NCI-H1436 treated with DMSO at 0.1 percent for 48 hours (cell line): ENCODE measurements around the gene DERL3.

Source experiments
- DNase-seq: peaks from one replicate; lab custom pipeline; 2025; lab: John Stamatoyannopoulos, UW

The DERL3 gene

DNA sequence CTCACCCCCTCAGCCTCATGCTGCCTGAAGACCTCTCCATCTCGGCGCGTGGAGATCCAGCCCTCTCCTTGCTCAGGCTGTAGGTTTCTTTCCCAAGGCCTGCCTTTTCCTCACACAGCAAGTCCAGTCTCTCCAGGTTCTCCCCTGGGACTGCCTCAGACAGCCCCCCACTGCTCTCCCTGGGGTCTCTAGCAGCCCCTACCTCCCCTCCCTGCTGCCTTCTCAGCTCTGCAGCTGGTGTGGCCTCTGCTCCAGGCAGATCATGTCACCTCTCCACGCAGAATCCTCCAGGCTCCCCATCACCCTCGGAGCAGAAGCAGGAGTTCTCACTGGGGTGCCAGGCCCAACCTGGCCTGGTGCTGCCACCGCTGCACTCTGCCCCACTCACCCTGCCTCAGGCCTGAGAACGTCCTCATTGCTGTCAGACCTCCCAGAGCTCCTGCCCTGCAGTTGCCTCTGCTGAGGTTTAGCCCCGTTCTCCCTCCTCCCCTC lies 36.9 kb downstream of the DERL3 start:
- no peak for DNase-seq

DNA sequence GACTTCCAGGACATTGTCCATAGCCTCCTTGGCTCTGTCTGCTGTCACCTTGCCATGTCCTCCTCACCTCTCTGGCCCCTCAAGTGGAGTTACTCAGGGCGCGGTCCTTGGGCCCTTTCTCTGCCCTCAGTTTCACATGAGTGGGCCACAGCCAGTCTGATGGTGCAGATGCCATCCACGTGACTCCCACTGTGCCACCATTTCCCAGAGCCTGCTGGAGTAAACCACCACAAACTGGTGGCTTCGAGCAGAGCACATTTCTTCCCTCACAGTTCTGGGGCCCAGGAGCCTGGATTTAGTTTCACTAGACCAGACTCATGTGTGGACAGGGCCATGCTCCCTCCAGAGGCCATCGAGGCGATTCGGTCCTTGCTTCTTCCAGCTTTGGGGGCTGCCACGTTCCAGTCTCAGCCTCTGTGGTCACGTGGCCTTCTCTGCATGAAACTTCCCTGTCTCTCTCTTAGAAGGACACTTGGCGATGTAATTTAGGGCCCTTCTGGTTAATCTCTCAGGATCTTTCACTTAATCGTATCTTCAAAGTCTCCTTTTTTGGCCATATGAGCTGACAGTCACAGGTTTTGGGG lies 37.5 kb downstream of the DERL3 start:
- no peak for DNase-seq

DNA sequence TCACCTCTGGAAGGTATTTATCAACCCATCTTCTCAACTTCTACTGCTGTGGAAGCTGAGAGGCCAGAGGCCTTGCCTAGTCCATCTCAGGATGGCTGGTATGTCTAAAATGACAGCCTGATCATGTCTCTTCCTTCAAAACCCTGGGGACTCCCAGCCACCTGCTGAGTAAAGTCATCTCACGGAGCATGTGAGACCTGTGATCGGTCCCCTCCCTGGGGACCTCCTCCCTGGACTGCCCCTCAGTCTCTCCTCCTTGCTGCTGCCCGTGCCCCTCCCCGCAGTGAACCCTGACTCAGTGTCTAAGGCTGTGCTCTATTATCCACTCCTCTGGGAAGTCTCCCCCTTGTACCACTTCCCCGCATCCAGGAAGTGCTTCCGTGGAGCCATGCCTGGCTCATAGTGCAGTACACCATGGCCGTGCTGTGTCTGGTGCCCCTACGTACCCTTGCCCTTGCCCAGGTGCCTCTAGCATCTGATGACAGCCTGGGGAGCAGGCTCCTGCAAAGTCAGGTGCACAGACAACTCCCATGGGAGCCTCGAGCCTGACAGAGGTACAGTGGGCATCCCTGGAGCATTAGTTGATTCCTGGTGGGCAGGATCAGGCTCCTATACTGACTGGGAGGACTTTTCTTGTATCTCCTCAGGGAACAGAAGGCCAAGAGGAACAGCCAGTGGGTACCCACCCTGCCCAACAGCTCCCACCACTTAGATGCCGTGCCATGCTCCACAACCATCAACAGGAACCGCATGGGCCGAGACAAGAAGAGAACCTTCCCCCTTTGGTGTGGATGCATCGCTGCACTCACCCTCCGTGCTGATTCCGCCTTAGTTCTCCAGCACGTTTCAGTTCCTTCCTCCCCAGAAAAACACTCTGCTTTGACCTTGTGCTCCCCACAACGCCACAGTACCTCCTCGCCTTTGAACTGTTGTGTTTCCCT lies 38.2 kb downstream of the DERL3 start:
- no peak for DNase-seq

DNA sequence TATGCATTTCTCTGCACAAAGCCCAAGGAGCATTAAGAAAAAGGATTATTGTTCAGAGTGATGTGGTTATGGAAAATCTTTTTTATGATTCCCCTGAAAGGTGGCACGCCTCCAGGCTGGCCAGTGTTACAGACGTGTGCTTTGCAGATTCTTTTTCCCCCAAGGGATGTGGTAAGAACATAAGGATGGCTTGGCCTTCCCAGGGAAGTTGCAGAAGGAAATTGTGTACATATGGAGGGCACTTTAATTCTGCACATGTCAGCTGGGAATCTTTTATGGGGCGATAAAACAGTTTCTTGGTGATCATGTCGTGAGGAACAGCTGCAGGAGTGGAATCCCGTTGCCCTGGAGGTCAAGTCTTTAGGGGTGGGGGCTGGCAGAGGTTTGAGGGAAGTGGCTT lies 42.3 kb downstream of the DERL3 start:
- no peak for DNase-seq

DNA sequence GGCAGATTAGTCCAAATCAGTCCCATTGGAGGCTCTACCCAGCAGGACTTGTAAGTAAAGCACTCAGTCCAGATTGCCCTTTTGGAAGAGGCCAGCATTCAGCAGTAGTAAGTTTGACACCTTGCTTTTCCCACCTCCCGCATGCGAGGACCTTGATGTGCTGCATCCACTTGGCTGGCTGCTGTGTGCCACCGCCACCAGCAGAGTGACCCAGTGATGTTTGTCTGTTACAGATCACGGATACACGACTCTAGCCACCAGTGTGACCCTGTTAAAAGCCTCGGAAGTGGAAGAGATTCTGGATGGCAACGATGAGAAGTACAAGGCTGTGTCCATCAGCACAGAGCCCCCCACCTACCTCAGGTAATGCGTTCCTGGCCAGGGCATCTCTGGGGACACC lies 45.5 kb downstream of the DERL3 start:
- DNase-seq = no peak

DNA sequence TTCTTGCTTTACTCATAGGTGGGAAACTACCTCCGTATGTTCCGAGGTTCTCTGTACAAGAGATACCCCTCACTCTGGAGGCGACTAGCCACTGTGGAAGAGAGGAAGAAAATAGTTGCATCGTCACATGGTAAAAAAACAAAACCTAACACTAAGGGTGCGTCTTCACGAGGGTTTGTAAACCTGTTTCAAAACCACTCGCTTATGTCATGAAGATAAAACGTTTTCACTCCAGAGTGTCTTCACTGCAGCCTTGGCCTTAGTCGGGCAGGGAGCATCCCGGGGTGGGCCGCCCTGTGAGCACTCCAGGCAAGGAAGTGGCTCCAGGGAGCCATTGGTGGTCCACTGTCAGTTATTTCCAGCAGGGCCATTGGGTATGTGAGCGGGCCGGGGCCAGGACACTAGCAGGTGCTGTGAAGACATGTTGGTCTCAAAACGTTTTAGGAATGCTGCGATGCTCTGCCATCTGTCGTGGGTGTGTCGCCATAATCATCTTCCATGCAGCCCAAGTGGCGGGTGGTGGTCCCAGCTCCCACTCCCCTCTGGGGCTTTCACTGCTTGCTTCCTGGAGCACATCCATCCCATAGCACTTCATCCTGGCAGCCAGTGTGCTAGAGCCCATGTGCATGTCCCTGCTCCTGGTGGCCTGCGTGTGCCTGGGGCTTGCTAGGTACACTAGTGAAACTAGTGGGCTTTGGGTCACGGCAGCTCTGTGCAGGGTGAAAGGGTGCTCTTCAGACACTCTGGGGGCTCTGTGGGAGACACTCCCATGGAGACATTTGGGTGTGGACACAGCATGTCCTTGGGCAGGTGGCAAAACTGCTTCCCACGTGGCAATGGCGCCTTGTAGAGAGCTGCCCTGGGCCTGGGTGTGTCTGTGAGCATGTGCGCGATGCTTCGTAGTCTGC lies 46.8 kb downstream of the DERL3 start:
- DNase-seq = no peak

DNA sequence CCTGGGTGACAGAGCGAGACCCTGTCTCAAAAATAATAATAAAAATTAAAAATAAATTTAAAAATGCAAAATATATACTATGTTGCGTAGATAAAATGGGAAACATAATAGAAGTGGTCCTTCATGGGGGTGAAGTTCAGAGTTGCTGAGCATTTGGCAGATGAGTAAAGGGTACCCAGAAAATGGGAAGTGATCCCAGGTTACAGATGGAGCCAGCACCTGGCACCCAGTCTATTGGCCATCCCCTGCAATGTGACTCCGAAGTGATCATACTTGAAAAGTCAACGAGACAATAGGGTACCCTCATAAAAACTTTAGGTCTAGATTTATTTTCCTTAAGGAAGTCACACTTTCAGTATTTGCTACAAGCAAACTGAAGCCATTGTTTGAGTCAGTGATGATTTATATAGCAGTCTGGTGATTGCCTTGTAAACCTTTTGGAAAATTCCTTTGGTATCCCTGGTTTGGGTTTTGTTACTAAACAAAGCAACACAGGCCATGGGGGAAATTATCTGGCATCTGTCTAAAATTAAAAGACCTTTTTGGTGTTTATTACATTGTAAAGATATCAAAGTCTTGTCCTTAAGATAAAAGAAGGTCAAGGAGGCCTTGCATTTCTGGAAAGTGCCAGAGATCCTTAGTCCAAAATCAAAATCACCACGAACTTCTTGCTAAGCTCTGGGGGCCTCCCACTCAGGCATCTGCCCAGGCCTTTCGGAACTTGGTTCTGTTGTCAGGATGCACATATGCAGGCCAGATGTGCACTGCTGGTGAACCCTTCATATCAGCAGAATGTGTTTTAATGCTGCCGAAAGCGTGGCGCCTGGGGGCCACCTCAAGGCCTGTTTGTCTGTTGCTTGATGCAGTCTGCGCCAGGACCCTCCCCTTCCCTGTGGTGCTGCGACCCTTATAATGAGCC lies 47.7 kb downstream of the DERL3 start:
- DNase-seq = no peak

DNA sequence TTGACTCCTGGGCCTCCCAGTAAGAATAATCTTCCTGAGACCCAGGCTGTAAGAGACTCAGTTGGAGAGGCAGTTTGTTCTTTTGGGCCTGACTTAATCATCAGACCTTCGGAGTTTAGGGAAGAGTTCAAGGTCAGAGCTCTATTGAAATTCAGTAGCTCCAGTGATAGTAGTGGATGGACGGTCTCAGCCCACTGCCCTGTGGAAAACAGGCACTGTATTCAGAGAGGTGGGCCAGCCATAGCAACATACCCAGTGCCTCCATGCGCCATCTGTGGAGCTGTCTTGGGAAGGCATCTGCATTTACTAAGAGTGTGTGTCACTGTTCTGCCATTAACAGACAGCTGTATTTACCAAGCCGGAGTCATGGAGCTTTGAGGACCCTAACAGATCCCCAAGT lies 49.2 kb downstream of the DERL3 start:
- no peak for DNase-seq

DNA sequence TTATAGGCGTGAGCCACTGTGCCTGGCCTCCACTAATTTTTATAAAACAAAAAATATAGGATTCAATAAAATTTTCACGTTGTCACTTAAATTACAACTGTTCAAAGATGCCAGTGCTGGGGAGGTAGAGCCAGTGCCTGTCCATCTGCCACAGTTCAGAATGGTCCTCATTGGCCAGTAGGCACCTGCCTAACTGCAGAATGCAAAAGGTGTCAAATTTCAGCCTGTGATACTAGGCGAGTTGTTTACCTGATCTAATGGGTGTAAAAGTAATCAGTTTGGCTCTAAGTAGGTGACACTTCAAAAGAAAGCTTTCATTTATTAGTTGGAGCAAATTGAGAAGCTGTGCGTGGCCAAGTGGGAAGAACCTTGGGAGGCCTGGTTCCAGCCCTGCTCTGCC lies 49.7 kb downstream of the DERL3 start:
- peak; percentile 23 for DNase-seq

DNA sequence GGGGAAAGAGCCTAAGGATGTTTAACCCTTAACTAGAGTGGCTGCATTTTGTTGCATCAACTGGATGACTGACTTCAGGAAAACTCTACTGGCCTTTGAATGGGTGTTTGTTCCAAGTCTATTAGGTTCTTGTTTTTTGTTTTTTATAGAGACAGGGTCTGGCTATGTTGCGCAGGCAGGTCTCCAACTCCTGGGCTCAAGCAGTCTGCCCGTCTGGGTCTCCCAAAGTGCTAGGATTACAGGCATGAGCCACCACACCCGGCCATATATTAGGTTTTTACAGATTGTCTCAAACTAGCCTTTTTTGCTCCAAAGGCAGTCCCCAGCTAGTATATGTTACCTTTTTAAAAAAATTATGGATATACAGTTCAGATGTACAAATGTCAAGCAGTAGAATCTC lies 50.9 kb downstream of the DERL3 start:
- DNase-seq = no peak

DNA sequence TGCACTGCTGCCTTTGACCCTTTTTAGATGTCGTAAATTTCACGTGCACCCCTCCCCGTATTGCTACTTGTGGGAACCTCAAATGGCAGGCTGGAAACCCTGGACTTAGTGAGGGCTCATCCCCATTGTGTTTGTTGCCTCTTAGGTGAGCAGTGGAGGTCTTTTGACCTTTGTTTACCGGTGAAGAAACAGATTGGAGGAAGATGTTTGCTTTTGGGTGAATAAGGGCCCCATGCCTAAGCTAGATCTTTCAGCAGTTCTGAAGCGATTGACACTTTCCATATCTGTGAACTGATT lies 51.3 kb downstream of the DERL3 start:
- DNase-seq = no peak

DNA sequence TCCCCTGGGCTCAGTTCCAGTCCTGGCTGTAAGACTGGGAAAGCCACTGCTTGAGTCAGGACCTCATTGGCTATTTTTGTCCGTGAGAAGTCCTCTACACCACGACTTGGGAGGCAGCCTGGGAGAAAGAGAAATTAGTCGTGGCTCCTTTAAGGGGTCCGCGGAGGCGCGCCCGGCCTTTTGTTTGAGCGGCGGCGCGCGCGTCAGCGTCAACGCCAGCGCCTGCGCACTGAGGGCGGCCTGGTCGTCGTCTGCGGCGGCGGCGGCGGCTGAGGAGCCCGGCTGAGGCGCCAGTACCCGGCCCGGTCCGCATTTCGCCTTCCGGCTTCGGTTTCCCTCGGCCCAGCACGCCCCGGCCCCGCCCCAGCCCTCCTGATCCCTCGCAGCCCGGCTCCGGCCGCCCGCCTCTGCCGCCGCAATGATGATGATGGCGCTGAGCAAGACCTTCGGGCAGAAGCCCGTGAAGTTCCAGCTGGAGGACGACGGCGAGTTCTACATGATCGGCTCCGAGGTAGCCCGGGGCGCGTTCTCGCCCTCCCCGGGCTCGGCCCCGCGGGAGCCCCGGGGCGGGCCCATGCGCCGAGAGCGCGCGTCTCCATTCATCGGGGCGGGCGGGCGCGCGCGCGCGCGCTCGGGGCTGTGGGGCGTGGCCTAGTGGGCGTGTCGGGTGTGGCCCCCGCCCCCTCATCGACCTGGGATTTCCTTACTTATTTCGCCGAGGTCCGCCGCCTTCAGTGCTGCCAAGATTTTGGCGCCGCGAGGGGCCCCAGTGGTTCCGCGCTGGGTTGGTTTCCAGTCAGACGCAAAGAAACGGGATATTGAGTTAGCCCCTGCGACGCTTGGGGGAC lies 51.8 kb downstream of the DERL3 start, which contains the start of gene SMARCB1:
Gene SMARCB1, plus strand, starts transcription at position 215 of the 848 bp plus-strand sequence. Its CDS starts 204 bp downstream, at position 419.
- peak; percentile 41 for DNase-seq

DNA sequence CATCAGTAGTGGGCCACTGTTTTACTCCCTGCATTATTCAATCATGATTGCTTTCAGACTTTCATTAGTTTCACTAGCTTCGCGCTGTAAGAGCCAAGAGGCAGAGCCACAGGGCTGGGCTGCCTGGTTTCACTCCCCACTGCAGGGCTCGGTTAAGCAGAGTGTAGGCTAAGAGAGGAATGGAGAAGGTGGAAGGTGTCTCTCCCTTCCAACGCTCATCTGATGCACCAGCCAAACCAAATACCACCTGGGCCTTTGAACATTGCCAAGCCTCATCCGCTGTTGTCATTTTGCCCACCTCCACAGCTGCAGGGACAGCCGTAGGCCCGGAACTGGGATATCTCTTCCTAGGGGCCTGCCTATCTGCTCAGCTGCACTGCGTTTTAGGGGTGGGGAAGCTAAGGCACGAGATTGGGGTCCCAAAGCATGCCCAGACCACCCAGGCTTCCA lies 52.5 kb downstream of the DERL3 start:
- no peak for DNase-seq
